Raji (cell line): Measurements from ENCODE around the gene GABARAPL1.

Source experiments
- POLR2A ChIP-seq: IDR thresholded peaks from 2 replicates; pipeline ENCODE4 v1.6.1; 2011; ENCODE audit warnings: low read depth, low read length, control low read depth; ENCODE audit not compliant: insufficient read depth

GABARAPL1 gene

DNA sequence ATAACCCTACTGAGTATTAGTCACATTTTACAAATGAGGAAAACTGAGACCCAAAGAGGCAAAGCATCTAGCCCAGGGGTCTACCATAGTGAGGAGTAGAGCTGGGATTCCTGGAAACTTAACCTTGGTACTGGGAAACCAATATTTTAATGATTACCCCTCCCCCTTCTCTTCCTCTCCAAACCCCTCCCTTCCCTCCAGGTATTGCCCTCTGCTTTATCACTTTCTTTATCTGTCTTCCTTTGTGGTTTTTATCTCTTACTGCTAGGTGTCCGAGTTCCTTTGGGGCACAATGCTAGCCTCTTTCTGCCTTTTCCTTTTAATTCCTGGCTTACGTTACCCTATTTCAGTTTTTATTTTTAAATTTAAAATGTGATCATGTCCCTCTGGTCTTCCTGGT is 2.8 kb downstream of the GABARAPL1 start:
- no peak for TF ChIP-seq POLR2A

DNA sequence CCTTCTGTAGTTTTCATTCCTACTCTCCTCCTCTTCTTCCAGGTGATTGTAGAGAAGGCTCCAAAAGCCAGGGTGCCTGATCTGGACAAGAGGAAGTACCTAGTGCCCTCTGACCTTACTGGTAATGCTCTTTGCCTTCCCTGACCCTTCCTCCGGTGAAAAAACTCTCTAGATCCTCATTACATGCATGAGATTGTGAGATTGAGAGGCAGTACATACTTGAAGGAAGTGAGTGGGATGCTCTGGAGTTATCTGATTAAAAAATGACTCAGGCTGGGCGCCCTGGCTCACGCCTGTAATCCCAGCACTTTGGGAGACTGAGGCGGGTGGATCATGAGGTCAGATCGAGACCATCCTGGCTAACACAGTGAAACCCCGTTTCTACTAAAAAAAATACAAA is 5.3 kb downstream of the GABARAPL1 start:
- no peak for TF ChIP-seq POLR2A

DNA sequence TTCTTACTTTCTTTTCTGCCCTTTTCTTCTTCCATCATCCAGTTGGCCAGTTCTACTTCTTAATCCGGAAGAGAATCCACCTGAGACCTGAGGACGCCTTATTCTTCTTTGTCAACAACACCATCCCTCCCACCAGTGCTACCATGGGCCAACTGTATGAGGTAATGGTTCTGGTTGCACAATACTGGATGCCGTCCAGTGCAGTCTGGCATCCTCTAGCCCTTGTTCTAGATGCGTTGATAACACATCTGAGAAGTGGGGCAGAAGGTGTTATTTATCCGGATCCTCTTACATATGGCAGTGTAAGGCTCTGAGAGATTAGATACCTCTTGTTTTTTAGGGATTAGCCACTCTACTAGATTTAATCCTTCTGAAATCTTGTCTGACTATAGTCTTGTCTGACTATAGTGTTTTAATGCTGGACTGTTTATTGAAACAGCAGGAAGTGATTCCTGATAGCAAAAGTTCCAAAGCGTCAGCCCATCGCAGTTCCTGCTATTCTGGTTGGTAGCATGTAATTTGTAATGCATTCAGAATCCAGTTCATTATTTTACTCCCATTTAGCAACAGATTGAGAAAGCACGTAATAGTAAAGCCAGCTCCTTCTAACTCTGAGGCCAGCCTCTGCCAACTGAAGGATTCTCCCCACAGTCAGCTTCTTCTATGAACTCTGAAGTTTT is 7.9 kb downstream of the GABARAPL1 start:
- no peak for TF ChIP-seq POLR2A

DNA sequence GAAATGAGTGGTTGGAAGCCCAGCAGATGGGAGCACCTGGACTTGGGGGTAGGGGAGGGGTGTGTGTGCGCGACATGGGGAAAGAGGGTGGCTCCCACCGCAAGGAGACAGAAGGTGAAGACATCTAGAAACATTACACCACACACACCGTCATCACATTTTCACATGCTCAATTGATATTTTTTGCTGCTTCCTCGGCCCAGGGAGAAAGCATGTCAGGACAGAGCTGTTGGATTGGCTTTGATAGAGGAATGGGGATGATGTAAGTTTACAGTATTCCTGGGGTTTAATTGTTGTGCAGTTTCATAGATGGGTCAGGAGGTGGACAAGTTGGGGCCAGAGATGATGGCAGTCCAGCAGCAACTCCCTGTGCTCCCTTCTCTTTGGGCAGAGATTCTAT is 9.2 kb downstream of the GABARAPL1 start:
- no peak for TF ChIP-seq POLR2A

DNA sequence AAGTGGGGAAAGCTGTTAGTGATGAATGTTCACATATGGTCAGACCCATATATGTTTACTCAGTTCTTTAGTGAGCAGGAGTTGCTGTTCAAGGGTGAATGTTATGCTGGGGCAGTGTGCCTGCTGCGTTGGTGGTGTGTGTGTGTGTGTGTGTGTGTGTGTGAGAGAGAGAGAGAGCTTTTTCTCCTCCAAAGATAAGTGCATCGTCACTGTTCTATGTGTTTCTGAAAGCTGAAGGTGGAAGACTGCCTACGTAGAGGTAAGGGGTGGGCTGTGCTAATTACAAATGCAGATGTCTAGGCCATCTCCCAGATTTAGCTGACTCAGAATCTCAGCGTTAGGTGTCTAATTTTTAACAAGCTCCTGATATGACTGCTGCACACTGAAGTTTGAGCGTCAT is 10.5 kb downstream of the GABARAPL1 start:
- no peak for TF ChIP-seq POLR2A

DNA sequence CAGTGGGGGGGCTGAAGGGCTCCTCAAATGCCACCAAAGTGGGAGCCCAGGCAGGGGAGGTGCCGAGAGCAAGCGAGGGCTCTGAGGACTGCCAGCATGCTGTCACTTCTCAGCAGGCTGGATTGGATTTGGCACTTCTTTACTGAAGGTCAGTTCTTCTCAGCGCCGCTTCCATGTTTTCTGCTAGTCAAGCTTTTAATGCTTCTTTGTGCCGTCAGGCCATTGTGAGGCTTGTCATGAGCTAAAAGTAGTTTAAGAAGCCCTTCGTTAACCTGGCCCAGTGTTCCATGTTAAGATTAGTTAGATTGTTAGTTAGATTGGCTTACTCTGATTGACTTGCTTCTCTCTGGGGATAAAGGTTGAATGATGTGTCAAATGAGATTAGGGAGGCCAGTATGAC is 13.4 kb downstream of the GABARAPL1 start:
- no peak for TF ChIP-seq POLR2A

DNA sequence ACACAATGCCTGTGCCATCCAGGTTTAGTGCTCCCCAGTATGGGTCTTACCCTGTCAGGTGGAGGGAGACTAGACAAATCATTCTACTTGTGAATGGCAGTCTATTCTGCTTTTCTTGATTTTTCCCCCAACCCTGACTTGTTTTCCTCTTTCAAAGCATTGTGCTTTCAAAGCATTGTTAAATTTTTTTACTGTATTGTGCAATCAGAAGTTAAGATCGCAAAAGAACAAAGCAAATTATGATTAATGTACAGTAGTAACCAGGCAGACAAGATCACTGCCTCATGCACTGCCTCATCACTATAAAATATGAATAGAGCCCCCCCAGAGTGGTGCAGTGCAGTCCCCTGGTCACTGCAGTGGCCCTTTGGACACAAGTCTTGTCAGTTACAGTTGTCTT is 14.1 kb downstream of the GABARAPL1 start:
- TF ChIP-seq POLR2A, result no peak

DNA sequence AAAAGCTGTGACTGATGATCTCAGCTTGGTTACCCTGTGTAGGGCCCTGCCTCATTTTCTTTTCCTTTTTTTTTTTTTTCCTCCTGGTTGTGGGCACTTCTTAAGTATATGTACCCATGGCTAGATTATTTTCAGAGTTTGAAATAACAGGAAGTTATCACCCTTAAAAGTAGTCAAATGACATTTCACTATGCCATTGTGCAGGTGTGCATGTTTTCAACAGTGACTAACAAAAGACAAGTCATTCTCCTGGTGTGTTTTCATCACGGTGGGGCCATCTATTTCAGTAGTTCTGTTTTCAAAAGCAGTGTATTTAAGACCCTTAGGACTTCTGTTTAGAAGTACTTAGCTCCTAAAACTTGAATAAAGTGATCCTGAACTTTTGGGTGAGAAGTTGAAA is 15.0 kb downstream of the GABARAPL1 start:
- no peak for TF ChIP-seq POLR2A

DNA sequence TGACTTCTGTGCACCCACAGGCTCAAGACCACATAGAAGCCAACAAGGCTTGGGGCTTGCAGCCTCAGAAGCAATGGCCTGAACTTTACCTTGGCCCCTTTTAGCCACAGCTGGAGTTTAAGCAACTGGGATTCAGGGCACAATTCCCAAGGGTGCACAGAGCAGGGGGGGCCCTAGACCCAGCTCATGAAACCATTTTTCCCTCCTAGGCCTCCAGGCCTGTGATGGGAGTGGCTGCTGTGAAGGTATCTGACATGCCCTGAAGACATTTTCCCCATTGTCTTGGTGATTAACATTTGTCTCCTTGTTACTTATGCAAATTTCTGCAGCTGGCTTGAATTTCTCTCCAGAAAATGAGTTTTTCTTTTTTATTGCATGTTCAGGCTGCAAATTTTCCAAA is 21.9 kb downstream of the GABARAPL1 start:
- TF ChIP-seq POLR2A, result no peak

DNA sequence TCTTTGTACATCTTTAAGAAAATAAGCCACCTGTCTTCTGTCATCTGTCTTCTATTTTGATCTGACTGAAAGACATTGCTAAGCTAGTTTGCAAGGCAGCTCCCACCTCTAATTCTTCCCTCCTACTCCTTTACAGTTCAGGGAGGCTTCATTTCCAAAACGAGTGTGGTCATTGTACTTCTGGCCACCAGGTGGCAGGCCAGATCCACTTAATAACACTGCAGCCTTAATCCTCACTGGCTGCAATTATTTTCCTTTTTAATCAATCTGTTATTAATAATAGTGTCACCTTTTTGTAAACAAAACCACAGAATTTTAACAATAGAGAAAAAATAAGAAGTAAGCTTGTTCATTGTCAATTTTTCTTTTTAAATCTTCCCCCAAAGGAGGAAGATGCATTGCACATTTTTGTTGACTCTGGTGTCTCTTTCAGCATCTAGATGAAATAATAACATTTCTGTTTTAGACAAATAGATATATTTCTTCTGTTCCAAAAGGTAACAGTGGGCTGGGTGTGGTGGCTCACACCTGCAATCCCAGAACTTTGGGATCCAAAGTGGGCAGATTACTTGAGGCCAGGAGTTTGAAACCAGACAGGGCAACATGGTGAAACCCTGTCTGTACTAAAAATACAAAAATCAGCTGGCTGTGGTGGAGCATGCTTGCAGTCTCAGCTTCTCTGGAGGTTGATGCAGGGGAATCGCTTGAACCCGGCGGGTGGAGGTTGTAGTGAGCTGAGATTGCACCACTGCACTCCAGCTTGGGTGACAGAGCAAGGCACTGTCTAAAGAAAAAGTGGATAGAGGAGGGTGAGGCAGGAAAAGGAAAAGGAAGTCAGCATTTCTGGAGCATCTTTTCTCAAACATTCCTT is 23.3 kb downstream of the GABARAPL1 start:
- TF ChIP-seq POLR2A, result no peak

DNA sequence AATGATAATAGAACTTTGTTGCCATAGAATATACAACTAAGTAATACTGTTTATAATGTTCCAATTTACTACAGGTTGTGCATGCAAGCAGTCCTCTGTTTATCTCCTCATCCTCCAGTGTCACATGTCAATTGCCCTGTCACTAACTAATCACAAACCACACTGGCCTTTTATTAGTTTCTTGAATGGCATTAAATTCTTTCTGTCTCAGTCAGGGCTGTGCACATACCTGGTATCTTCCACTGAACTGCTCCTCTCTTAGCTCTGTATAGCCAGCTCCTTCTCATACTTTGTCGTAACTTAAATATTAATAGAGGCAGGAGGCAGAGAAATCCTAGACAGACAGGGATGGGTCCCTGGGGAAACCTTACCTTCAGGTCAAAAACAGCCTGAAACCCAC is 24.0 kb downstream of the GABARAPL1 start:
- no peak for TF ChIP-seq POLR2A

DNA sequence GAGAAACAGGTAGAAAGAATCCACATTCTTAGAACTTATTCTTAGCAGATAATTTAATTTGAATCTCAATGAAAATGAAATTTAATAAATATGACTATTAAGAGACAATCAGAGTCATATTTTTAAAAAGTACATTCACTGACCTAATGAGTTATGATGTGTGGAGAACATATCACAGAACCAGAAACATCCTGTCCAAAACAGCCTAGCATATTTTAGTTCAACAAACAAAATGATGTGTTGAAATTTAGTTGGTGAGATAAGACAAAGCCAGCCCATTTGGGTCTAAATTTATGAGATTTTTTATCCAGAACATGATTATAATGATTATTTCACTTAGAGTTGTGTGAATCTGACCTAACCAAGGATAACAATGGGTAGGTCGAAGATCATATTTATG is 25.8 kb downstream of the GABARAPL1 start:
- no peak for TF ChIP-seq POLR2A

DNA sequence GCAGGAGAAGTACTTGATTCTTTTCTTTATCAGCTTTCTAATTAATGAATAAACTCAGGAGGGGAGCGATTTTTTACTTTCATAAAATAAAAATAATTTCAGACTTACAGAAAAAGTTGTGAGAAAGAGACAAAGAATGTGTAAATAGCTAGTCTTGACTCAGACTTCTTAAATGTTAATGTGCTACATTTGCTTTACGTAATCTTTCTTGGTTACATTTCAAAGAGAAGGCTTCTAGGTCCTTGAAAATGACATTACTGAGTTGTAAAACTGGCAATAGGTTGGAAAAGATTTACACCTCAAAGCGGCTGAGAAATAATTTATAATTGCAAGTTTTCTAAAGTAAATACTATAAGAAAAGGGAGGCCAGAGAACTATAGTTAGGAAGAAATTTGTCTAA is 28.6 kb downstream of the GABARAPL1 start:
- TF ChIP-seq POLR2A, result no peak

DNA sequence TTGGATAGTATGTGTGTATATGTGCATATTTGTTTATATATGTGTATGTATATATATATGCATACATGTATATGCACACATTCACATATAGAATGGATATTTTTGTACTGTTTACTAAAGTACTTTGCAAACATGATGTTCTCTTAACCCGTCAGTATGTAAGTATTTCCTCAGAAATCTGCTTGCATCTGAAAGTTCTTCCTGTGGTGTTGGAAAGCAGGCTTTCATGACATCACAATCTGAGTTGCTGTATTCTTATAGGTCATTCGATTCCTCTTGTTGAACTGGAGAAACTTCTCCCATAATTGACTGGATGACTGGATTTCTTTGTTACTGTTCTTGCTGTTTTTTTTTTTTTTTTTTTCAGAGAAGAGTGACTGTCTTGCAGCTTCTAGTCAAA is 29.1 kb downstream of the GABARAPL1 start:
- no peak for TF ChIP-seq POLR2A

DNA sequence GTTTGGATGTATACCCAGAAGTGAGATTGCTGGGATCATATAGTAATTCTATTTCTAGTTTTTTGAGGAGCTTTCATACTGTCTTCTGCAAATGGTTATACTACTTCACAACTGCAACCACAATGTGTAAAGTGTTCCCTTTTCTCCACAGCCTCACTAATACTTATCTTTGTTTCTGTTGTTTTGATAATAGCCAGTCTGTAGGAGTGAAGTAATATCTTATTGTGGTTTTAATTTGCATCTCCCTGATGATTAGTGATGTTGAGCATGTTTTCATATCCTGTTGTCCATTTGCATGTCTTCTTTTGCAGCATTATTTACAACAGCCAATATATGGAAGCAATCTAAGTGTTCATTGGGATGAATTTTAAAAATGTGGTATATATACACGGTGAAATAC is 29.9 kb downstream of the GABARAPL1 start:
- 0 out of 2 replicates have a peak, but pooled peaks have one; percentile 14 for TF ChIP-seq POLR2A

DNA sequence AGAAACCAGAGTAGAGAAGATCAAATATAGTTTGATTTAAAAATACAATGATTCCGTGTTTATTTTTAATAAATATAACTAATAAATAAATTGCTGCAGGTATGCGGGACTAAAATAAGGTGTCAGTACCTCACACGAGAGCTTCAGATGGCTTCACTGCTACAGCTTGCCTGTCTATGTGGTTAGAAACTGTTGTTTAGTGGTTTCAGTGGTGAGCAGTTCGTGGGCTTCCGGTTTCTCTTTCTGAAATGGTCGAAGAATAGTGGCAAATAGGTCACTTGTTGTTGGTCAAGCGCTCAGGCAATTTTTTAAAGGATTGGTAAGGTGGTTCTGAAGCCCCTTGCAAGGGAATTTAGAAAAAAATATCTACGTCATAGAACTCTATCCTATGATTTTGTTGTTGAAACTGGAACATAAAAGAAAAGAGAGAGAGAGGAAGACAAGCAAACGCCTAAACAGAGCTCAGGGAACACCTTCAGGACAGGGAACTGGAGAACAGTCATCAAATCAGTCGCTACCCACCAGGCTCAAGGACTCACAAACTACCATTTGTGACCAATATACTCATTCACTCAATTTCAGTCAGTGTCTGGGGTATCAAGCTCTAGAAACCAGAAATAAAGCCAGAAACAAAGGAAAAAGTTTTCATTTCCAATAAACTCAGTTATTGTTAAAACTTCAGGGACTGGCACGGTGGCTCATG is 31.3 kb downstream of the GABARAPL1 start:
- TF ChIP-seq POLR2A, result no peak
